ENCODE measurements around the gene ENOX1. TPM values are rescaled to one million over a fixed set of nuclear protein-coding genes. Genes with fewer than 3 reads are reported as not detected.
"Not testable (repeated sequence)": the region's sequence is repeated elsewhere in the genome, so short reads cannot be mapped to it uniquely, and the experiment has no call there.

ENOX1 gene
- 1.5 and 2.4 TPM in 2 replicates for total RNA-seq (2014; rRNA removed; shearing (Covaris generic); ENCODE audit: low replicate concordance)

GRCh38 chr13:43786766-43787517 lies at the start of gene ENOX1:
Gene ENOX1 (minus strand): TSS chr13:43786972.
- peak; percentile 69 for DNase-seq
- Histone ChIP-seq H3K36me3 (no peaks in the 10 kb centered on the region), H3K4me3 (peak within 1 kb of the TSS; percentile 62), H3K9me3 (no peaks in the 10 kb centered on the region), H3K27me3 (no peaks in the 10 kb centered on the region)

- Histone ChIP-seq H3K9me3 (no peaks in the 10 kb centered on the region), H3K4me3 (no peak overlapping the region), H3K36me3 (no peaks in the 10 kb centered on the region), H3K27me3 (no peaks in the 10 kb centered on the region)
- no peak for DNase-seq
Observed at GRCh38 chr13:43835701-43836100, 48.9 kb upstream of the ENOX1 start.

- no peaks in the 10 kb centered on the region for H3K9me3 ChIP-seq
- DNase-seq = peak; percentile 39
- H3K36me3 ChIP-seq = no peaks in the 10 kb centered on the region
- H3K27me3 ChIP-seq = no peaks in the 10 kb centered on the region
- H3K4me3 ChIP-seq = no peak overlapping the region
Observed at GRCh38 chr13:43831088-43831487, 44.3 kb upstream of the ENOX1 start.

GRCh38 chr13:43830497-43830881 lies 43.7 kb upstream of the ENOX1 start:
- Histone ChIP-seq H3K4me3 (peak overlapping the region; percentile 8), H3K27me3 (no peaks in the 10 kb centered on the region), H3K9me3 (no peaks in the 10 kb centered on the region), H3K36me3 (no peaks in the 10 kb centered on the region)
- DNase-seq = no peak

GRCh38 chr13:43824656-43825055 lies 37.9 kb upstream of the ENOX1 start:
- not testable (repeated sequence) for H3K27me3 ChIP-seq, H3K9me3 ChIP-seq, H3K4me3 ChIP-seq, H3K36me3 ChIP-seq, DNase-seq

- Histone ChIP-seq H3K9me3 (no peaks in the 10 kb centered on the region), H3K27me3 (no peaks in the 10 kb centered on the region), H3K36me3 (no peaks in the 10 kb centered on the region), H3K4me3 (no peak overlapping the region)
- no peak for DNase-seq
Observed at GRCh38 chr13:43822969-43823368, 36.2 kb upstream of the ENOX1 start.

- no peak overlapping the region for H3K4me3 ChIP-seq
- no peak for DNase-seq
- H3K9me3 ChIP-seq = no peaks in the 10 kb centered on the region
- H3K36me3 ChIP-seq = no peaks in the 10 kb centered on the region
- no peaks in the 10 kb centered on the region for H3K27me3 ChIP-seq
Observed at GRCh38 chr13:43816401-43816889, 29.7 kb upstream of the ENOX1 start.

GRCh38 chr13:43815204-43815603 lies 28.4 kb upstream of the ENOX1 start:
- H3K9me3 ChIP-seq = no peaks in the 10 kb centered on the region
- H3K4me3 ChIP-seq = no peak overlapping the region
- DNase-seq = peak; percentile 12
- no peaks in the 10 kb centered on the region for H3K27me3 ChIP-seq
- no peaks in the 10 kb centered on the region for H3K36me3 ChIP-seq

- Histone ChIP-seq H3K27me3 (no peaks in the 10 kb centered on the region), H3K36me3 (no peaks in the 10 kb centered on the region), H3K4me3 (no peak overlapping the region), H3K9me3 (no peaks in the 10 kb centered on the region)
- DNase-seq = no peak
Observed at GRCh38 chr13:43808676-43809075, 21.9 kb upstream of the ENOX1 start.

GRCh38 chr13:43805681-43806128 lies 18.9 kb upstream of the ENOX1 start:
- no peak for DNase-seq
- H3K4me3 ChIP-seq = no peak overlapping the region
- H3K36me3 ChIP-seq = no peaks in the 10 kb centered on the region
- H3K9me3 ChIP-seq = no peaks in the 10 kb centered on the region
- H3K27me3 ChIP-seq = no peaks in the 10 kb centered on the region

- peak; percentile 69 for DNase-seq
- Histone ChIP-seq H3K36me3 (no peaks in the 10 kb centered on the region), H3K27me3 (no peaks in the 10 kb centered on the region), H3K4me3 (no peak overlapping the region), H3K9me3 (no peaks in the 10 kb centered on the region)
Observed at GRCh38 chr13:43805071-43805468, 18.3 kb upstream of the ENOX1 start.

- Histone ChIP-seq H3K27me3 (no peaks in the 10 kb centered on the region), H3K9me3 (no peaks in the 10 kb centered on the region), H3K4me3 (no peak overlapping the region), H3K36me3 (no peaks in the 10 kb centered on the region)
- no peak for DNase-seq
Observed at GRCh38 chr13:43804461-43805070, 17.8 kb upstream of the ENOX1 start.

- Histone ChIP-seq H3K9me3 (no peaks in the 10 kb centered on the region), H3K27me3 (no peaks in the 10 kb centered on the region), H3K4me3 (no peak overlapping the region), H3K36me3 (no peaks in the 10 kb centered on the region)
- no peak for DNase-seq
Observed at GRCh38 chr13:43802511-43802910, 15.7 kb upstream of the ENOX1 start.

- H3K36me3 ChIP-seq = no peaks in the 10 kb centered on the region
- no peak for DNase-seq
- no peaks in the 10 kb centered on the region for H3K27me3 ChIP-seq
- H3K9me3 ChIP-seq = no peaks in the 10 kb centered on the region
- no peak overlapping the region for H3K4me3 ChIP-seq
Observed at GRCh38 chr13:43800828-43801227, 14.1 kb upstream of the ENOX1 start.

- Histone ChIP-seq H3K36me3 (no peaks in the 10 kb centered on the region), H3K9me3 (no peaks in the 10 kb centered on the region), H3K4me3 (no peak overlapping the region), H3K27me3 (no peaks in the 10 kb centered on the region)
- DNase-seq = no peak
Observed at GRCh38 chr13:43799191-43799590, 12.4 kb upstream of the ENOX1 start.

GRCh38 chr13:43797869-43798268 lies 11.1 kb upstream of the ENOX1 start:
- Histone ChIP-seq H3K27me3 (no peaks in the 10 kb centered on the region), H3K9me3 (no peaks in the 10 kb centered on the region), H3K4me3 (no peak overlapping the region), H3K36me3 (no peaks in the 10 kb centered on the region)
- DNase-seq = no peak

- no peak for DNase-seq
- Histone ChIP-seq H3K36me3 (no peaks in the 10 kb centered on the region), H3K9me3 (no peaks in the 10 kb centered on the region), H3K4me3 (no peak overlapping the region), H3K27me3 (no peaks in the 10 kb centered on the region)
Observed at GRCh38 chr13:43797159-43797558, 10.4 kb upstream of the ENOX1 start.

- Histone ChIP-seq H3K27me3 (no peaks in the 10 kb centered on the region), H3K9me3 (no peaks in the 10 kb centered on the region), H3K4me3 (no peak overlapping the region), H3K36me3 (no peaks in the 10 kb centered on the region)
- no peak for DNase-seq
Observed at GRCh38 chr13:43794416-43794815, 7.6 kb upstream of the ENOX1 start.
